ENCODE data around the gene OR51B4. TPM values are rescaled to one million over a fixed set of nuclear protein-coding genes. Genes with fewer than 3 reads are reported as not detected.

OR51B4 gene
- polyA plus RNA-seq, 1 donor (not counting 4 experiments of a cell fraction or from before 2014, with no cell fraction given) = not detected

DNA sequence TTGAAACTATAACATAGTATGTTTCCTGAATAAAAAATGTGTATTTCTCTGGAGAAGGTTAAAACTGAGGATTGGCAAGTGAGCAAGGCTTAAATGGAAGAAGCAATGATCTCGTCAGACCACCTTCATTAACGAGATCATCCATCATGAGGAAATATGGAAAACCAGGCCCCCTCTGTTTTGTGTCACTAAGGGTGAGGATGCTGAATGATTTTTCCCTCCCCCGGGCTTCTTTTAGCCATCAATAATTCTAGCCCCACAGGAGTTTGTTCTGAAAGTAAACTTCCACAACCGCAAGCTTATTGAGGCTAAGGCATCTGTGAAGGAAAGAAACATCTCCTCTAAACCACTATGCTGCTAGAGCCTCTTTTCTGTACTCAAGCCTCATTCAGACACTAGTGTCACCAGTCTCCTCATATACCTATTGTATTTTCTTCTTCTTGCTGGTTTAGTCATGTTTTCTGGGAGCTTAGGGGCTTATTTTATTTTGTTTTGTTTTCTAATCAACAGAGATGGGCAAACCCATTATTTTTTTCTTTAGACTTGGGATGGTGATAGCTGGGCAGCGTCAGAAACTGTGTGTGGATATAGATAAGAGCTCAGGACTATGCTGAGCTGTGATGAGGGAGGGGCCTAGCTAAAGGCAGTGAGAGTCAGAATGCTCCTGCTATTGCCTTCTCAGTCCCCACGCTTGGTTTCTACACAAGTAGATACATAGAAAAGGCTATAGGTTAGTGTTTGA, 26.2 kb downstream of the OR51B4 start:
- H3K27me3 ChIP-seq (ENCODE audit: control insufficient read depth, extremely low read depth, insufficient read depth, low read length) = no peaks in the 10 kb centered on the region
- H3K27ac ChIP-seq (ENCODE audit: control insufficient read depth, insufficient read depth, low read length) = no peak overlapping the region
- no peaks in the 10 kb centered on the region for H3K36me3 ChIP-seq (ENCODE audit: control insufficient read depth in 2 of 2, extremely low read depth in 1 of 2, insufficient read depth in 2 of 2, low read length in 2 of 2)
- no peaks in the 10 kb centered on the region for H3K79me2 ChIP-seq (ENCODE audit: control insufficient read depth, insufficient read depth, low read length)
- no peak for FAIRE-seq
- TF ChIP-seq EZH2 (IDR thresholded peaks at IDR 0.05; ENCODE audit: low read length) (no peak), CTCF (optimal IDR thresholded peaks at IDR 0.05 in 1 of 3, IDR thresholded peaks at IDR 0.05 in 1 of 3, conservative IDR thresholded peaks at IDR 0.05 in 1 of 3; ENCODE audit: extremely low read depth in 1 of 3, insufficient read depth in 2 of 3, low read length in 3 of 3) (no peak)
- H3K4me1 ChIP-seq (ENCODE audit: control insufficient read depth, extremely low read depth, insufficient read depth, low read length) = peaks cover 13% of the 10 kb centered on the region
- no peak overlapping the region for H2AFZ ChIP-seq (ENCODE audit: control insufficient read depth, low read length)
- H3K4me2 ChIP-seq (ENCODE audit: control insufficient read depth, extremely low read depth, insufficient read depth, low read depth, low read length) = no peak overlapping the region
- H3K9ac ChIP-seq (ENCODE audit: control insufficient read depth, extremely low read depth, insufficient read depth, low read length) = no peak overlapping the region
- no peaks in the 10 kb centered on the region for H3K9me3 ChIP-seq (ENCODE audit: control insufficient read depth, low read depth, low read length)
- peaks cover 2% of the 10 kb centered on the region for H3K9me1 ChIP-seq (ENCODE audit: control insufficient read depth, extremely low read depth, insufficient read depth, low read length)
- no peaks in the 10 kb centered on the region for H4K20me1 ChIP-seq (ENCODE audit: control insufficient read depth, extremely low read depth, insufficient read depth, low read length)
- H3K4me3 ChIP-seq (ENCODE audit: control insufficient read depth in 2 of 3, extremely low read depth in 1 of 3, insufficient read depth in 2 of 3, low read depth in 1 of 3, low read length in 3 of 3) = no peak overlapping the region
- dilution Hi-C loops (cut with MboI; ENCODE audit: extremely low pct_ligation_motif_present, low sequenced_read_pairs) = no loop called here
- no peak for DNase-seq (ENCODE audit: low read depth, low spot score)

DNA sequence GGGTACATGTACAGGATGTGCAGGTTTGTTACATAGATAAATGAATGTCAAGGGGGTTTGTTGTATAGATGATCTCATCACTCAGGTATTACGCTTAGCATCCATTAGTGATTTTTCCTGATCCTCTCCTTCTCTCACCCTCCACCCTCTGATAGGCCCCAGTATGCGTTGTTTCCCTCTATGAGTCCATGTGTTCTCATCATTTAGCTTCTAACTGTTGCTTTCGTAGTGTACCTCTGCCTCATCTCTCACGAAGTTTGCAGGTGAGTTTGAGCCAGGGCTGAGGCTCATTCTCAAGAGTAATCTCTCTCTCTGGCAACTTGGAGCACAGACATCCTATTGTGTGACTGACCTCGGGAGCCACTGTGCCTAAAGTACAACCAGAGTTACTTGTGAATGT, 27.4 kb downstream of the OR51B4 start:
- Histone ChIP-seq H3K27me3 (ENCODE audit: control insufficient read depth, extremely low read depth, insufficient read depth, low read length) (no peaks in the 10 kb centered on the region), H3K9me3 (ENCODE audit: control insufficient read depth, low read depth, low read length) (no peaks in the 10 kb centered on the region), H3K9ac (ENCODE audit: control insufficient read depth, extremely low read depth, insufficient read depth, low read length) (no peak overlapping the region), H3K27ac (ENCODE audit: control insufficient read depth, insufficient read depth, low read length) (no peak overlapping the region), H3K79me2 (ENCODE audit: control insufficient read depth, insufficient read depth, low read length) (no peaks in the 10 kb centered on the region), H3K4me2 (ENCODE audit: control insufficient read depth, extremely low read depth, insufficient read depth, low read depth, low read length) (peak overlapping the region; percentile 11), H2AFZ (ENCODE audit: control insufficient read depth, low read length) (peak overlapping the region; percentile 74), H3K9me1 (ENCODE audit: control insufficient read depth, extremely low read depth, insufficient read depth, low read length) (no peaks in the 10 kb centered on the region), H4K20me1 (ENCODE audit: control insufficient read depth, extremely low read depth, insufficient read depth, low read length) (no peaks in the 10 kb centered on the region), H3K4me1 (ENCODE audit: control insufficient read depth, extremely low read depth, insufficient read depth, low read length) (peaks cover 7% of the 10 kb centered on the region), H3K36me3 (ENCODE audit: control insufficient read depth in 2 of 2, extremely low read depth in 1 of 2, insufficient read depth in 2 of 2, low read length in 2 of 2) (no peaks in the 10 kb centered on the region), H3K4me3 (ENCODE audit: control insufficient read depth in 2 of 3, extremely low read depth in 1 of 3, insufficient read depth in 2 of 3, low read depth in 1 of 3, low read length in 3 of 3) (no peak overlapping the region)
- dilution Hi-C loops (cut with MboI; ENCODE audit: extremely low pct_ligation_motif_present, low sequenced_read_pairs) = no loop called here
- DNase-seq (ENCODE audit: low read depth, low spot score) = no peak
- TF ChIP-seq EZH2 (IDR thresholded peaks at IDR 0.05; ENCODE audit: low read length) = no peak
- TF ChIP-seq CTCF (optimal IDR thresholded peaks at IDR 0.05 in 1 of 3, IDR thresholded peaks at IDR 0.05 in 1 of 3, conservative IDR thresholded peaks at IDR 0.05 in 1 of 3; ENCODE audit: extremely low read depth in 1 of 3, insufficient read depth in 2 of 3, low read length in 3 of 3) = no peak
- no peak for FAIRE-seq
